ENCODE measurements around the gene SNX24. TPM values are rescaled to one million over a fixed set of nuclear protein-coding genes. Genes with fewer than 3 reads are reported as not detected.

The SNX24 gene
- total and polyA plus RNA-seq, 9 of the 15 experiments (the other 6 are each of a cell fraction or from before 2014, with no cell fraction given) = 5.3 to 10.1 (median 7.9) TPM

Small RNA genes within 50 kb of the gene (small RNA-seq; reads per million reads assigned to genes)
- 0.11 reads per million for gene RN7SL689P

Other genes with a start within 250 kb of the SNX24 start
- 33.8 and 35.2 TPM in 2 replicates for gene SNX2, start 70.5 kb upstream of the SNX24 start, total RNA-seq (2014; rRNA removed)
- 67.4 and 75.9 TPM in 2 replicates for gene SNX2, start 70.5 kb upstream of the SNX24 start, total RNA-seq (2014; rRNA removed; fragmentation: Illumina TruSeq; extraction: Trizol)
- gene SNX2, start 70.5 kb upstream of the SNX24 start, total RNA-seq (2015; rRNA removed; fragmentation: Illumina TruSeq; extraction: Trizol) = 59.6 and 61.5 TPM in 2 replicates
- 43.6 and 45.8 TPM in 2 replicates for gene SNX2, start 70.5 kb upstream of the SNX24 start, total RNA-seq (2021)
- 60.8 and 61.9 TPM in 2 replicates for gene SNX2, start 70.5 kb upstream of the SNX24 start, polyA plus RNA-seq (2011; rRNA removed)
- 50.3 and 58.1 TPM in 2 replicates for gene SNX2, start 70.5 kb upstream of the SNX24 start, polyA plus RNA-seq (2014; fragmentation: Illumina TruSeq; extraction: Trizol)
- 10 to 100 TPM; 52.8 to 86.0 TPM for gene SNX2, start 70.5 kb upstream of the SNX24 start, polyA plus RNA-seq (2014; fragmentation: Nextera tagmentation; extraction: Ambion mirVana)
- gene SNX2, start 70.5 kb upstream of the SNX24 start, polyA plus RNA-seq (2014; rRNA removed) = 45.2 and 47.6 TPM in 2 replicates
- gene PPIC, start 191.1 kb downstream of the SNX24 start, total RNA-seq (2014; rRNA removed) = 2.9 and 3.1 TPM in 2 replicates
- 3.8 and 4.1 TPM in 2 replicates for gene PPIC, start 191.1 kb downstream of the SNX24 start, total RNA-seq (2014; rRNA removed; fragmentation: Illumina TruSeq; extraction: Trizol)
- 2.8 and 3.4 TPM in 2 replicates for gene PPIC, start 191.1 kb downstream of the SNX24 start, total RNA-seq (2015; rRNA removed; fragmentation: Illumina TruSeq; extraction: Trizol)
- gene PPIC, start 191.1 kb downstream of the SNX24 start, total RNA-seq (2021) = 2.5 and 3.4 TPM in 2 replicates
- 2.7 and 3.7 TPM in 2 replicates for gene PPIC, start 191.1 kb downstream of the SNX24 start, polyA plus RNA-seq (2011; rRNA removed)
- gene PPIC, start 191.1 kb downstream of the SNX24 start, polyA plus RNA-seq (2014; fragmentation: Illumina TruSeq; extraction: Trizol) = 3.5 and 4.4 TPM in 2 replicates
- 1 to 10 TPM; 1.3 to 2.8 TPM for gene PPIC, start 191.1 kb downstream of the SNX24 start, polyA plus RNA-seq (2014; fragmentation: Nextera tagmentation; extraction: Ambion mirVana)
- gene PPIC, start 191.1 kb downstream of the SNX24 start, polyA plus RNA-seq (2014; rRNA removed) = 3.7 and 4.5 TPM in 2 replicates
- gene PRDM6, start 243.6 kb downstream of the SNX24 start, total RNA-seq (2014; rRNA removed) = 0.05 TPM in 1 of 2 replicates, not detected in the other
- not detected in 2 replicates for gene PRDM6, start 243.6 kb downstream of the SNX24 start, total RNA-seq (2014; rRNA removed; fragmentation: Illumina TruSeq; extraction: Trizol)
- gene PRDM6, start 243.6 kb downstream of the SNX24 start, total RNA-seq (2015; rRNA removed; fragmentation: Illumina TruSeq; extraction: Trizol) = not detected in 2 replicates
- gene PRDM6, start 243.6 kb downstream of the SNX24 start, total RNA-seq (2021) = not detected in 2 replicates
- not detected in 2 replicates for gene PRDM6, start 243.6 kb downstream of the SNX24 start, polyA plus RNA-seq (2011; rRNA removed)
- 0.07 TPM in 1 of 2 replicates, not detected in the other for gene PRDM6, start 243.6 kb downstream of the SNX24 start, polyA plus RNA-seq (2014; fragmentation: Illumina TruSeq; extraction: Trizol)
- gene PRDM6, start 243.6 kb downstream of the SNX24 start, polyA plus RNA-seq (2014; fragmentation: Nextera tagmentation; extraction: Ambion mirVana) = under 1 TPM in 1 of 2 experiments, not detected in 1; 0.01 TPM
- 0.01 TPM in 1 of 2 replicates, not detected in the other for gene PRDM6, start 243.6 kb downstream of the SNX24 start, polyA plus RNA-seq (2014; rRNA removed)